ENCODE results near the gene STK40. TPM values are rescaled to one million over a fixed set of nuclear protein-coding genes. Genes with fewer than 3 reads are reported as not detected.

STK40 gene
- total RNA-seq = 73.5 TPM
- long read RNA-seq, transcript STK40-204 (11 exons, 3,621 nt) = major isoform, 59 of 113 reads
- long read RNA-seq, partial matches to known transcripts = 6 of 113 reads
- long read RNA-seq, other reads (novel, unspliced or antisense) = 47 of 113 reads

DNA sequence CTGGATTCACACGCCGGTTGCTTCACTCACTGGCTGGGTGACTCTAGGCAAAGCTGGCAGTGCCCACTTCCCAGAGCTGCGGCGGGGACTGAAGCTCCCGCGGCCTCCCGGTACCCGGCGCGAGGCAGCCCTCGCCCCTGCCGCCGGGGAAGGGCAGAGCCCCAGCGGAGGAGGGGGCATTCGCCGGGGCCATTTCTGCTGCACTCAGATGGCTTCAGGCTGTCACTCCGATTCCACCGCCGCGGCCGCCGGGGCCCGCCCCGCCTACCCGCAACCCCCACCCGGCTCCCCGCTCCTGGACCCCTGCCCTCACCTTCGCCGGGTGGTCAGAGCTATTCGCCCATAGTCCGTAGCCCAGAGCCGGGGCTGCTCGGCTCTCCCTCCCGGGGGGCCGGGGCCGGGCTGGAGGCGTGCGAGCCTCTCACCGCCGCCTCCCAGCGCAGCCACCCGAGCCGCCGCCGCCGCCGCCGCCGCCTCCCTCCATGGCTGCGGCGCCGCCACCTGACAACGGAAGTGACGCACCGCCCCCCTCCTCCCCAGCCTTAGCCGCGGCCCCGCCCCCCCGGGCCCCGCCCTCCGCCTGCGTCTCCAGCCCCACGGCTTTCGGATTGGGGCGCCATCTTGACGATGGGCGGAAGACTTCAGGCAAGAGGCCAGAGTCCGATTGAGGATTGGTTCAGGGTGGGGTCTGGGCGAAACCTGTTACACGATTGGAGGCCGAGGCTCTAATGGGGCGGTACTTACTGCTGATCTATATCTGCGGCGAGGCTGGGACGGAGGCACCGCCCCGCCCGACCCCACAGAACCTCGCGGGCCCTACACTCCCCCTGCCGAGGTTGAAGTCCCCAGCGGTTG, at the start of gene STK40:
TSS of gene STK40 (minus strand) at position 515 of the 855 bp plus-strand sequence. CDS start 24,592 bp downstream, outside the sequence.
- DNase-seq (peak; percentile 98), ATAC-seq (ENCODE audit: poor library complexity) (peak; percentile 89)
- intact Hi-C loops (cut with DNase I) = no loop called here

DNA sequence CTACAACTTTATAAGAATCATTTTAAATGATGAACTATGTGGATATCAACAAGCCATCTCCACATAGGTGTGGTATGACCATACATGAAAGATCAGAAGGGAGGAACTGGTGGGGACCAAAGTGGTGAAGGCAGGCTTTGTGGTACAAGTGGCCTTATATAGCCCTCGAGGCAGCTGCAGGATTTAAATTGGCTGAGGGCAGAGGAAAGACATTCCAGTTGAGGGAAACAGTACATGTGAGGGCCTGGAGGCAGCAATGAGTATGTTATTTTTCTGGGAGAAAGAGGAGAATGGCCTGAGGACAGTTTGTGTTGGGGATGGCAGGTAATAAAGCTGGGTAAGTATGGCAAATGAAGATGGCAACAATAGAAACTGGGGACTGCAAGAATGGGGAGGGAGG, 47.4 kb upstream of the STK40 start:
- intact Hi-C loops (cut with DNase I) = no loop called here
- DNase-seq (no peak), ATAC-seq (ENCODE audit: poor library complexity) (no peak)

DNA sequence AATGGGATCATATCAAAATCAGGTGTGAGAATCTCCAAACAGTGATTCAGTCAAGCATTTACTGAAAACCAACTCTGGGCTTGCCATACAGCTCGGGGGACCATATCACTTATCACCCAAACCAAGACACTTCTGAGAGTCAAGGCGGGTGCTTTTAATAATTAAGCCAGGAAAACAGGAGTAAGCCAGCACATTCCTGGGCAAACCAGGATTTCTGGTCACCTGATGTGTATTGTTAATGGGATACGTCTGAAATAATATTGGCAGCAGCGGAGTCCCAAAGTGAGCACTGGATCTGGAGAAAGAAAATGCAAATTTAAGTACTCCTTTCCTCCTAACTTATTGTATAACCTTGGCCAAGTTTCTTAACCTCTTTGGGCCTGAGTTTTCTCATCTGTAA, 46.9 kb upstream of the STK40 start:
- no peak for DNase-seq
- ATAC-seq (ENCODE audit: poor library complexity) = no peak
- intact Hi-C loops (cut with DNase I) = no loop called here

DNA sequence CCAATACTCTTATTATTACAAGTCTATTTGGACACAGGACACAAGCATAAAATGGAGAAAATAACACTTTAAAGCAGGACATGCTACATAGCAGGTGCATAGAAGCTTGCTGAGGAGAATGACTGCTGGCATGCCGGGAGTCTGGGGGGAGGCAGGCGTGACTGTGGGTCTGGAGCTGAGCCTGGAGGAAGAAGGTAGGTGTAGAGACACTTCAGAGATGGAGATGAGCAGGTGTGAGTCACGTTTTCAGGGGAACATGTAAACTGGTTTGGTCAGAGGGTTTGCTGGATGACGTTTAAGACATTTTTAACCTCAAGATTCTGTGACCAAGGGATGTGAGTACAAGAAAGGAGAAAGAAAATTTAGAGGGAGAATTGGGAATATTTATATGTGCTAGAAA, 40.1 kb upstream of the STK40 start:
- intact Hi-C loops (cut with DNase I) = no loop called here
- DNase-seq (no peak), ATAC-seq (ENCODE audit: poor library complexity) (no peak)

- ATAC-seq (ENCODE audit: poor library complexity) (no peak), DNase-seq (no peak)
- intact Hi-C loops (cut with DNase I) = loop anchor here (1.0 to 5.0 kb wide), 2 partner anchors 79 to 324 kb away; no protein-coding TSS in a partner anchor
These were observed 35.9 kb upstream of the STK40 start for GRCh38 chr1:36421649-36422048.

DNA sequence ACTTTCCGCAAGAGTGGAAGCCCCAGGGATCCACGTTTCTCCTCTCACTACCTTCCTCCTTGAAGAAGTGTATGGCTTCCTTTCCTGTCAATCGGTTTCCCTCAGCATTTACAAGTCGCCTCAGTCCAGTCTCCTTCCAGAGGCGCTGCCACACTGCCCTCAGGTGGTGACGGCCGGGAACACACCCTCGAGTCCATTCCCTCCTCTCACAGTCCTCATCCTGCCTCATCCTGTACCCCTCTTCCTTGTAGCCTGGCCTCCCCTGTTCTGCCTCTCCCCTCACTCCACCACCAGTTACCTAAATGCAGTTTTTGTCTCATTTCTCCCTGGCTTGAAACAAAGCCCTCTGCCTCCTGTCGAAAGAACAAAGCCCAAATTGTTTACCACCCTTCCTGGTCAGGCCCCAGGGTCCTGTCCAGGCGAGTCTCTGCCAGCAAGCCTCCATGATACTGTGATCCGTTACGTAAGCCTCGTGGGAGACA, 35.2 kb upstream of the STK40 start:
- peak; percentile 96 for ATAC-seq (ENCODE audit: poor library complexity)
- peak; percentile 92 for DNase-seq
- intact Hi-C loops (cut with DNase I) = loop anchor here (1.0 to 5.0 kb wide), 2 partner anchors 79 to 324 kb away; no protein-coding TSS in a partner anchor

GRCh38 chr1:36420409-36420808, 34.7 kb upstream of the STK40 start:
- intact Hi-C loops (cut with DNase I) = loop anchor here (5.0 kb wide), 1 partner anchor 323 kb away; no protein-coding TSS in a partner anchor
- no peak for DNase-seq
- ATAC-seq (ENCODE audit: poor library complexity) = peak; percentile 64

DNA sequence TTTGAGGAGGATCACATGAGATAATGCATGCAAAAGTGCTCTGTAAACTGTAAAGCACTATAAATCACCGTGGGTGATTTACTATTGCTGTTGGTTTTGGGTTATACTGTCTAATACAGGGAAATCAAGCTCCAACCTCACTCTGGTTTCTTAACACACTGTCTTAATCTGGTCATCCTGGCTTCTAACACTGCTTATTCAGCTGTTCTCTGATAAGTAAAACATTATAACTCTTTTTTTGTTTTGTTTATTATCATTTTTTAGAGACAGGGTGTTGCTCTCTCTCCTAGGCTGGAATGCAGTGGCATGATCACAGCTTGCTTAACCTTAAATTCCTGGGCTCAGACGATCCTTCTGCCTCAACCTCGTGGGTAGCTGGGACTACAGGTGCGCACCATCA, 33.8 kb upstream of the STK40 start:
- DNase-seq = no peak
- intact Hi-C loops (cut with DNase I) = no loop called here
- ATAC-seq (ENCODE audit: poor library complexity) = no peak

- DNase-seq (no peak), ATAC-seq (ENCODE audit: poor library complexity) (peak; percentile 38)
- intact Hi-C loops (cut with DNase I) = no loop called here
These were observed 33.4 kb upstream of the STK40 start for GRCh38 chr1:36419140-36419539.

DNA sequence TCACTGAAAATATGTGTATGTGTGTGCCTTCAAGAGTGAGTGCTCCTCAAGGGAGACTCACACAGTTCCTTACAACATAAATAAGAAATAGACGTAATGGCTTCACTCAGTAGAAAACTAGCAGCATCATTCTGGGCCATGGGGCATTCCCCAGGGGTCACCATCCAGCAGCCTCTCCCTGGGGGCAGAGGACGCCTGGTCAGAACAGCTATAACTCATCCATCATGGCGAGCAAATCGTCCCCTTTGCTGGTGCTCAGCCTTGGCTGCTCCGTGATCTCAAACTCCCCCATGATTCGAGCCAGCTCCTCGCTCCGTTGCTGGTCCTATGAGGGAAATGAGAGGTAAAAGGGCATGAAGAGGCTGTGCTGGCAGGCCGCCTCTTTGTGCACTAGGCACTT, 32.2 kb upstream of the STK40 start:
- DNase-seq = no peak
- no peak for ATAC-seq (ENCODE audit: poor library complexity)
- intact Hi-C loops (cut with DNase I) = no loop called here

- ATAC-seq (ENCODE audit: poor library complexity) (no peak), DNase-seq (no peak)
- intact Hi-C loops (cut with DNase I) = no loop called here
These were observed 30.1 kb upstream of the STK40 start for GRCh38 chr1:36415661-36416326.

DNA sequence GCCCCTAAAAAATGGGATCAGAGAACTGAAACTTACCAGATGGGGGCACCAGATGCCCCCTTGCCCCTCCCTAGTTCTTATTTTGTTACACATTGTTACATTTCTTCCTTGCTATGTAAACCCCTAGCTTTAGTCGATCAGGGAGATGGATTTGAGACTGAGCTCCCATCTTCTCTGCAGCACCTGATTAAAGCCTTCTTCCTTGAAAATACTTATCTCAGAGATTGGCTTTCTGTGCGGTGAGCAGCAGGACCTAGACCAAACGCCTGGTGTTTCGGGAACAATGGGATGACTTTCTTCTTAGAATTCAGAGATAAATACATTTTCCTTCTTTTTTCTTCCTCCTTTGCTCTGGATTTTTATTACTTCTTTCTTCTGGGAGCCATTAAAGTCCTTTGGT, 28.7 kb upstream of the STK40 start:
- intact Hi-C loops (cut with DNase I) = no loop called here
- DNase-seq (no peak), ATAC-seq (ENCODE audit: poor library complexity) (no peak)

GRCh38 chr1:36411674-36412648, 26.2 kb upstream of the STK40 start:
- no peak for ATAC-seq (ENCODE audit: poor library complexity)
- no peak for DNase-seq
- intact Hi-C loops (cut with DNase I) = no loop called here

DNA sequence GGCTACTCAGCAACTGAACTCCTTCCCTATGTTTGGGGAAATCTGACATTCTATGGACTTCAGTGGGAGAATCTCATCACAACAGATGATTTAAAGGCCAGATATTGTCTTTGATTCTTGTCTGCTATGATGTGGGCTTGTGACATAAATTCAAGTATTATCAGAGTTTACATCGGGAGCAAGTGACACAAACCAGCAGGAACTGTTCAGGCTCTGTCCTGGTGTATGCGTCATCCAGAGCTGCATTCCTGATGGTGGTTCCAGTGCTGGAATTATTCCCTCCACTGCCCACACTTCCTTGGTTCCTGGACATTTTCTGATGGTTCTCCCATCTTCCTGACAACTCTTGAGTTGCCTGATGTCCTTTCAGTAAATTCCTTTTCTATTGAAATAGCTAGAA, 22.8 kb upstream of the STK40 start:
- ATAC-seq (ENCODE audit: poor library complexity) (no peak), DNase-seq (no peak)
- intact Hi-C loops (cut with DNase I) = no loop called here

DNA sequence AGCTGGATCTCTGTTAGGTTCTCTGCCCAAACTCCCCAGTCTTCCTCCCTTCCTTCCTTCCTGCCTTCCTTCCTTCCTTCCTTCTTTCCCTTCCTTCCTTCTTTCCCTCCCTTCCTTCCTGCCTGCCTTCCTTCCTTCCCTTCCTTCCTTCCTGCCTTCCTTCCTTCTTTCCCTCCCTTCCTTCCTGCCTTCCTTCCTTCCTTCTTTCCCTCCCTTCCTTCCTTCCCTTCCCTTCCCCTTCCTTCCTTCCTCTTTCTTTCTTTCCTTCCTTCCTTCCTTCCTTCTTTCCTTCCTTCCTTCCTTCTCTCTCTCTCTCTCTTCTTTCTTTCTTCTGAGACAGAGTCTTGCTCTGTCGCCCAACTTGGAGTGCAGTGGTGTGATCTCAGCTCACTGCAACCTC, 20.7 kb upstream of the STK40 start:
- intact Hi-C loops (cut with DNase I) = no loop called here
- DNase-seq (no peak), ATAC-seq (ENCODE audit: poor library complexity) (no peak)

DNA sequence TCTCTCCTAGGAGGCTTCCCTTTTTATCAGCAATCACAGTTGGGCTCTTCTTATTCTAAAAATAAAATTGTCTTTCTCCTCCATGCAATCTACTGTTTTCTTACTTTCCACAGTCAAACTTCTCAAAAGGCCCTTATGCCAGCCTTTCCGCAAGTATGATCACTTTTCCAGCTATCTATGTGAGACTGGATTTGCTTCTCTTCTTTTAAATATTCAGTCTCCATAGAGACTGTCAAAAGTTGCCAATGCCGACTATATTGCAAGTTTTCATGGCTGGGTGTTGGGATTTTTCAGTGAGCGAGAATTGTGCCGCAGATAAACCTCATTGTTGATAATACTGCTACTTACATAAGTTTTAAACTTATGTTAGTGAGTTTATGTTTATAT, 16.8 kb upstream of the STK40 start:
- ATAC-seq (ENCODE audit: poor library complexity) (no peak), DNase-seq (no peak)
- intact Hi-C loops (cut with DNase I) = no loop called here

- ATAC-seq (ENCODE audit: poor library complexity) (no peak), DNase-seq (no peak)
- intact Hi-C loops (cut with DNase I) = no loop called here
These were observed 16.1 kb upstream of the STK40 start for GRCh38 chr1:36401602-36402503.

Measured in Right ventricle myocardium superior (tissue), 1 donor.